GM12874 (cell line): ENCODE results near the gene AREG.

ENCODE experiments used
- CTCF ChIP-seq: IDR thresholded peaks from 2 replicates; pipeline ENCODE4 v1.5.1; 2011; ENCODE audit warnings: low read depth, mild to moderate bottlenecking, control low read depth, low read length, moderate library complexity; ENCODE audit not compliant: insufficient read depth

Gene AREG

GRCh38 chr4:74420863-74421262 lies 24.1 kb upstream of the AREG start:
- no peak for TF ChIP-seq CTCF

GRCh38 chr4:74423104-74423503 lies 21.8 kb upstream of the AREG start:
- no peak for TF ChIP-seq CTCF

GRCh38 chr4:74424111-74424510 lies 20.8 kb upstream of the AREG start:
- TF ChIP-seq CTCF: no peak

GRCh38 chr4:74426101-74426500 lies 18.8 kb upstream of the AREG start:
- no peak for TF ChIP-seq CTCF

- no peak for TF ChIP-seq CTCF
Measured at GRCh38 chr4:74428276-74428675, 16.7 kb upstream of the AREG start.

- TF ChIP-seq CTCF: no peak
Measured at GRCh38 chr4:74431113-74431826, 13.7 kb upstream of the AREG start.

- TF ChIP-seq CTCF: no peak
Measured at GRCh38 chr4:74433043-74433442, 11.9 kb upstream of the AREG start.
